BJ (cell line): ENCODE data around the gene ARHGAP21. TPM values are rescaled to one million over a fixed set of nuclear protein-coding genes. Genes with fewer than 3 reads are reported as not detected.

Experiments
- CTCF ChIA-PET: fragments of 350-600 bp; formaldehyde crosslinking; extraction: SDS; loops from one replicate; lab custom pipeline; 2021; ENCODE audit warnings: antibody characterized with exemption, inconsistent platforms; lab: Yijun Ruan, JAX
- POLR2A ChIA-PET: fragments of 300-600 bp; sonication (Branson Sonifier 250); formaldehyde crosslinking; extraction: SDS; loops from one replicate; lab custom pipeline; 2021; ENCODE audit warnings: antibody characterized with exemption; lab: Charles Lee
- DNase-seq: peaks from one replicate; pipeline ENCODE4 v3.0.0-alpha.2; 2011; ENCODE audit warnings: low read depth
- H3K27me3 ChIP-seq: 2 replicates; pipeline ENCODE4 v1.6.0; 2011; ENCODE audit warnings: low read length; ENCODE audit not compliant: control insufficient read depth, insufficient read depth
- H3K36me3 ChIP-seq: 2 replicates; pipeline ENCODE4 v1.5.1; 2011; ENCODE audit warnings: low read length; ENCODE audit not compliant: control insufficient read depth, insufficient read depth
- H3K4me3 ChIP-seq: 2 replicates; pipeline ENCODE4 v1.5.1; 2011; ENCODE audit warnings: low read depth, mild to moderate bottlenecking, control low read depth, low read length
- polyA plus RNA-seq: library from polyadenylated mRNA; depleted of rRNA; stranded (reverse); fragments of >200 nt; gene quantifications from 2 replicates; pipeline ENCODE4 v1.2.3, GENCODE V29; 2011
- TF ChIP-seq, protein P1 (sequence below): IDR thresholded peaks from 2 replicates; pipeline ENCODE4 v1.5.1; 2011; ENCODE audit warnings: low read depth, mild to moderate bottlenecking, control low read depth, inconsistent platforms, low read length, moderate library complexity; ENCODE audit not compliant: insufficient read depth

Gene ARHGAP21
- polyA plus RNA-seq, 1 experiment: 75.8 TPM

DNA sequence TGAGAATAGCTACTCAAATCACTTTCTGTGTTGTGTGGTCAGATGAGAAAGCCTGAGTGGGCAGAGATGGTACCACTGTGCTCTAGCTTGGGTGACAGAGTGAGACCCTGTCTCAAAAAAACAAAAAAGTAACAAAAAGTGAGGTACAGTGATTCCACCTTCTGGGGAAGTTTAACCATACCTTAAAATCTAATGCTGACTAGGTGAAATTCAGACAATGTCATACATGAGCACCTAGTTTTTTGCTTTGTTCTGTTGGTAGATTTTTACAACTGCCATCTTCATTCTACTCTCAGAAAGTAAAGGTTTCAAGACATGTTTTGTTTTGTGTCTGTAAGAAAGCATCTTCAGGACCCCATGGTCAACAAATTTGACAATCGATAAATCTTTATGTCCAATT lies 144.2 kb downstream of the ARHGAP21 start:
- Histone ChIP-seq H3K4me3 (no peak overlapping the region), H3K27me3 (no peaks in the 10 kb centered on the region)
- CTCF ChIA-PET: interaction anchor here (0.8 to 2.3 kb wide), 3 partner anchors 14 to 46 kb away, joined by 3 to 7 read pairs (median 4); no protein-coding TSS in a partner anchor

DNA sequence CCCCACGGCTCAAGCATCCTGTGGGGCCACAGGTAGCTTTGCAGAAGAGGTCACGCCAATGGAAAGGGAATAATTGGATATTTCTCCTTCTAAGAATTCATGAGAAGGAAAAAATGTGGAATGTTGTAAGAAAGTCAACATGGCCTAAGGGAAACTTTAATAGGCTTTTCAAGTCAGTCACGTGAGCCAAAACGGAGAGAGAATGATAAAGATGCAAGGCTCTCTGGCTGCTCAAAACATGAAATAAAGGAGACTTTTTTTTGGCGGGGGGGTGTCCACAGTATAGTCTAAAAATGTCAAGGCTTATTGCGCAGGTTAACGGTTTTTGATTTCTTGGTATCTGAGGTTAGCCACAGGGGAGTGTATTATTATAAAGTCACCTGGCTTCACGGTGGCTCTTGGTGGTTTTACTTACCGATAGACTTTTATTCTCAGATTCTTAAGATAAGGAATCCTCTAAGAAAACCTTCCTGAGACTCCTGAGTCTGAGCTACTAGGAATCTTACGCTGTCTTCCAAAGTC lies 148.1 kb downstream of the ARHGAP21 start:
- CTCF ChIA-PET: no interaction called here

More for the DNA sequence above, 144.2 kb downstream of the ARHGAP21 start:
- TF ChIP-seq, protein P1, sequence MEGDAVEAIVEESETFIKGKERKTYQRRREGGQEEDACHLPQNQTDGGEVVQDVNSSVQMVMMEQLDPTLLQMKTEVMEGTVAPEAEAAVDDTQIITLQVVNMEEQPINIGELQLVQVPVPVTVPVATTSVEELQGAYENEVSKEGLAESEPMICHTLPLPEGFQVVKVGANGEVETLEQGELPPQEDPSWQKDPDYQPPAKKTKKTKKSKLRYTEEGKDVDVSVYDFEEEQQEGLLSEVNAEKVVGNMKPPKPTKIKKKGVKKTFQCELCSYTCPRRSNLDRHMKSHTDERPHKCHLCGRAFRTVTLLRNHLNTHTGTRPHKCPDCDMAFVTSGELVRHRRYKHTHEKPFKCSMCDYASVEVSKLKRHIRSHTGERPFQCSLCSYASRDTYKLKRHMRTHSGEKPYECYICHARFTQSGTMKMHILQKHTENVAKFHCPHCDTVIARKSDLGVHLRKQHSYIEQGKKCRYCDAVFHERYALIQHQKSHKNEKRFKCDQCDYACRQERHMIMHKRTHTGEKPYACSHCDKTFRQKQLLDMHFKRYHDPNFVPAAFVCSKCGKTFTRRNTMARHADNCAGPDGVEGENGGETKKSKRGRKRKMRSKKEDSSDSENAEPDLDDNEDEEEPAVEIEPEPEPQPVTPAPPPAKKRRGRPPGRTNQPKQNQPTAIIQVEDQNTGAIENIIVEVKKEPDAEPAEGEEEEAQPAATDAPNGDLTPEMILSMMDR: no peak
- POLR2A ChIA-PET: no interaction called here
- H3K36me3 ChIP-seq: no peaks in the 10 kb centered on the region; the same call in 1 of the 2 replicates
- DNase-seq: no peak

DNA sequence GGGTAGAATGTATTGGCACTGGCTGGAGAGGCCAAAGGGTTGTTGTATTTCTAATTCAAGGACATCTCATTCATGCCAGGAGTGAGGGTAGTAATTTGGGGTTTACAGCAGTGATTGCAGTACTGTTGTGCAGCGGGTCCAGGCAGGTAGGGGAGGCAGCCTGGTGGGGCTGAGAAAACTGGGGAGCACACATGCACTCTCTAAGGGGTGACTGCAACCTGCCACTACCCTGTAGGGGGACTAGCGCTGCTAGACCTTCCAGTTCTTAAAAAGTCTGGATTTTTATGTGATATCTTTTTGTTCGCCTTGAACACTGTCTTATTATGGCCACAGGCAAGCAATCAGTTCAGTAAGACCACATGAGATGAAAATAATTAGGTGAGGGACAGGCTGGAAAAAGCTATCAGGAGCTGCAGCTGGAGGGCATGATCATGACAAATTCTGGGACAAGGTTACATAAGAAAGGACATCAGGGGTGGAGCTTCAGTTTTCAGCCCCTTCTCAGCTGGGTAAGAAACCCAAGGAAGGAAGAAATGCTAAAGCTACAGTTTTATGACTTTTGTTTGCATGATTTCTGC lies 149.0 kb downstream of the ARHGAP21 start:
- DNase-seq: no peak
- Histone ChIP-seq H3K36me3 (no peaks in the 10 kb centered on the region), H3K27me3 (no peaks in the 10 kb centered on the region), H3K4me3 (no peak overlapping the region)
- ChIA-PET CTCF (no interaction called here), POLR2A (no interaction called here)
- TF ChIP-seq, protein P1: no peak

More for the DNA sequence above, 148.1 kb downstream of the ARHGAP21 start:
- Histone ChIP-seq H3K4me3 (no peak overlapping the region), H3K27me3 (no peaks in the 10 kb centered on the region), H3K36me3 (no peaks in the 10 kb centered on the region)
- POLR2A ChIA-PET: no interaction called here
- TF ChIP-seq, protein P1: no peak
- no peak for DNase-seq

DNA sequence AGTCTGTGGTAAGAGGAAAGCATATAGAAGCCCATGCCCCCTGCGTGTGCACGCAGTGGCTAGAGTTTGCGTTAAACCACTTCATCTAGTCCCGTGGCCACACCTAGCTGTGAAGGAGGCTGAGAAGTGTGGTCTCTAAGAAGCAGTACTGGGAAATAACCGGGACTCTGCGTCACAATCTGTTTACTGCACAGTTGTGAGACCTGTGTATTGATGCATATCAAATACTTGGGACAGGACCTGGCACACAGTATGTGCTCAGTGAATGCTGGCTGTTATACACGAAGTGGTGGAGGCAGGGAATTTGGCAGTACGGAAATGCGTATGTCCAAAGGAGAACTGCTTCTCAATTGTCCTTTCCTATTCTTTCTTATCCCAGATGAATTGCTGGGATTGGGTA lies 149.5 kb downstream of the ARHGAP21 start:
- Histone ChIP-seq H3K27me3 (no peaks in the 10 kb centered on the region), H3K36me3 (no peaks in the 10 kb centered on the region), H3K4me3 (no peak overlapping the region)
- ChIA-PET CTCF (no interaction called here), POLR2A (no interaction called here)
- TF ChIP-seq, protein P1: no peak
- no peak for DNase-seq

DNA sequence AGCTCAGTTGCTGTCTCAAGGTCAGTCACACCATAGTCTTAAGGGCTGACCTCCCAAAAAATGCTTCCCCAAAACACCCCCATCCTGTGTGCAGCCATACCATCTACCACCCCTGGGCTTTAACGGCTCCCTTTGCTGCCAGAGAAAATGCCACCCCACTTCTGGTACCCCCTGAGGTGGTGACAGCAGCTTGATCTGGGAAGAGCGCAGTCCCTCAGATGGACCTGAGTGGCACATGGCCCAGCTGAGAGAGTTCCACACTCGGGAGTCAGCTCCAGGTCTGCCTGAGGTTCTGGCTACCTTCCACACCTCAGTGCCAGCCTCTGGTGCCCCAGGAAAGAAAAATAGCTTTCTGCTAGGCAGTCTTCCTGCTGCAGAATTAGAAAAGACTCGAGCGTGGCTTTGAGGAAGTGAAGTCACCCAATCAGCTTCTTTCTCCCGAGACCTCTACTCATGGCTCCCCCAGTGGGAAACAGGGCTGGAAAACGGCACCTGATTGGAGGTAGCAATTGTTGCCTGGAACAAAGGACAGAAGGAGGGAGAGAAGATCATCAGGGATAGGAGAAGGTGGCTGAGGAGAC lies 151.7 kb downstream of the ARHGAP21 start:
- CTCF ChIA-PET: interaction anchor here (1.4 kb wide), 1 partner anchor 15 kb away, joined by 3 read pairs; no protein-coding TSS in a partner anchor
- no peaks in the 10 kb centered on the region for H3K36me3 ChIP-seq
- no peak overlapping the region for H3K4me3 ChIP-seq
- TF ChIP-seq, protein P1: no peak
- POLR2A ChIA-PET: no interaction called here
- no peak for DNase-seq
- H3K27me3 ChIP-seq: no peaks in the 10 kb centered on the region; the same call in 1 of the 2 replicates
